Measurements from ENCODE around the gene RHCE. TPM values are rescaled to one million over a fixed set of nuclear protein-coding genes. Genes with fewer than 3 reads are reported as not detected.
A peak's percentile ranks its signal among the peaks of the same experiment; 100 is the strongest.
"Not testable (repeated sequence)": the region's sequence is repeated elsewhere in the genome, so short reads cannot be mapped to it uniquely, and the experiment has no call there.

Gene RHCE
- polyA plus RNA-seq, 3 donors = 0.47 TPM; not detected in 2

DNA sequence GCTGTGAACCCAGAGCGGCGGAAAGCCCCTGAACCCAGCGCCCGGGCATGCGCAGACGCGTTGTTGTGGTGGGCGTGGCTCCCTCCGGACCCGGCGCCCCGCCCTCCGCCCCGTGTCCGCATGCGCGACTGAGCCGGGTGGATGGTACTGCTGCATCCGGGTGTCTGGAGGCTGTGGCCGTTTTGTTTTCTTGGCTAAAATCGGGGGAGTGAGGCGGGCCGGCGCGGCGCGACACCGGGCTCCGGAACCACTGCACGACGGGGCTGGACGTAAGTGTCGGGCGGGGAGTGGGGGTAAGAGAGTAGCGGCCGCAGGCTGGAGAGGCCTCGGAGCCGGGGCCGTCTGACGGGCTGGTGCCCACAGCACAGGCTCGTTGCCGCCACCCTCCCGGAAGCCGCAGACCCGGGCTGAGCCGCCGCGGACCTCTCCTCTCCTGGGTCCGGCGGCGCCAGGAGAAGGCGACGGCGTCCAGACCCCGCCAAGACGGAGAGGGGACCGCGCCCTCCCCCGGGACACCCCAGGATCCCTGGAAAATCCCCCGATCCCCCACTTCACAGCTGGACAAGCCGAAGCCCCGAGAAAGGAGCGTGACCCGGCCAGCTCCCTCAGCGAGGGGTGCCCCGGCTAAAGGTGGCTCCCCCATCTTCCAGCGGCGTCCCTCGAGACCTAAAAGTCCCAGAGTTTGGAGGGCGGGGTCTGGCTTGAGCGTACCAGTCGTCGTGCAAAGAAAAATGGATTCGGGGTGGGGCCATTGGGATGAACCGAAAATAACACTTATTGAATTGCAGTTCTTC is 82.2 kb downstream of the RHCE start, which contains the start of gene TMEM50A:
TSS of gene TMEM50A (plus strand) at position 147 of the 794 bp plus-strand sequence. CDS start 2,153 bp downstream, outside the sequence.
- TF ChIP-seq, protein P1, sequence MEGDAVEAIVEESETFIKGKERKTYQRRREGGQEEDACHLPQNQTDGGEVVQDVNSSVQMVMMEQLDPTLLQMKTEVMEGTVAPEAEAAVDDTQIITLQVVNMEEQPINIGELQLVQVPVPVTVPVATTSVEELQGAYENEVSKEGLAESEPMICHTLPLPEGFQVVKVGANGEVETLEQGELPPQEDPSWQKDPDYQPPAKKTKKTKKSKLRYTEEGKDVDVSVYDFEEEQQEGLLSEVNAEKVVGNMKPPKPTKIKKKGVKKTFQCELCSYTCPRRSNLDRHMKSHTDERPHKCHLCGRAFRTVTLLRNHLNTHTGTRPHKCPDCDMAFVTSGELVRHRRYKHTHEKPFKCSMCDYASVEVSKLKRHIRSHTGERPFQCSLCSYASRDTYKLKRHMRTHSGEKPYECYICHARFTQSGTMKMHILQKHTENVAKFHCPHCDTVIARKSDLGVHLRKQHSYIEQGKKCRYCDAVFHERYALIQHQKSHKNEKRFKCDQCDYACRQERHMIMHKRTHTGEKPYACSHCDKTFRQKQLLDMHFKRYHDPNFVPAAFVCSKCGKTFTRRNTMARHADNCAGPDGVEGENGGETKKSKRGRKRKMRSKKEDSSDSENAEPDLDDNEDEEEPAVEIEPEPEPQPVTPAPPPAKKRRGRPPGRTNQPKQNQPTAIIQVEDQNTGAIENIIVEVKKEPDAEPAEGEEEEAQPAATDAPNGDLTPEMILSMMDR (IDR thresholded peaks at IDR 0.05) = no peak
- peaks cover 43% of the 10 kb centered on the region for H4K20me1 ChIP-seq (ENCODE audit: insufficient read depth, low read length)
- H3K4me1 ChIP-seq (ENCODE audit: control insufficient read depth in 1 of 2, insufficient read depth in 2 of 2, low read length in 2 of 2) = peaks cover 12 to 21% of the 10 kb centered on the region in 2 donors
- no peaks in the 10 kb centered on the region for H3K27me3 ChIP-seq (ENCODE audit: control insufficient read depth in 2 of 2, insufficient read depth in 2 of 2, low read length in 2 of 2)
- no peaks in the 10 kb centered on the region for H3K9me3 ChIP-seq (replicated peaks in 1 of 2; ENCODE audit: control insufficient read depth in 1 of 2, insufficient read depth in 1 of 2, low read length in 2 of 2)
- Mint-ChIP-seq H3K9me3 (no peaks in the 10 kb centered on the region), H3K36me3 (peaks cover 17 to 34% of the 10 kb centered on the region in 2 donors), H3K27ac (peak within 1 kb of the TSS; percentile 91 to 98 (median 95)), H3K4me3 (peak within 1 kb of the TSS; percentile 95 to 99), H3K4me1 (peaks cover 24% of the 10 kb centered on the region), H3K27me3 (ENCODE audit: low read depth in 3 of 3) (no peaks in the 10 kb centered on the region)
- H3K79me2 ChIP-seq (ENCODE audit: insufficient read depth, low read length) = peaks cover 56% of the 10 kb centered on the region
- peak within 1 kb of the TSS; percentile 89 for H2AFZ ChIP-seq (ENCODE audit: insufficient read depth, low read depth, low read length, poor library complexity, severe bottlenecking)
- H3K4me2 ChIP-seq (replicated peaks; ENCODE audit: extremely low read depth, low read length, poor library complexity, severe bottlenecking) = peak within 1 kb of the TSS; percentile 89
- peak within 1 kb of the TSS; percentile 95 for H3K9ac ChIP-seq (ENCODE audit: insufficient read depth, low read length, poor library complexity, severe bottlenecking)
- intact Hi-C loops (cut with micrococcal nuclease) = loop anchor here in 1 of 2 donors (2.0 to 5.0 kb wide), 2 partner anchors 70 to 91 kb away; partner anchors contain the start of gene RSRP1
- WGBS (ENCODE audit: insufficient coverage) = under 1% methylated on average over 59 of the region's 75 CpGs
- peaks cover 4 to 11% of the 10 kb centered on the region in 2 donors for H3K36me3 ChIP-seq (replicated peaks in 1 of 2; ENCODE audit: control insufficient read depth in 1 of 2, insufficient read depth in 2 of 2, low read length in 2 of 2)
- H3K27ac ChIP-seq (ENCODE audit: low read depth in 1 of 2, low read length in 2 of 2) = peak within 1 kb of the TSS; percentile 97 to 99
- peak within 1 kb of the TSS; percentile 97 to 98 (median 98) for H3K4me3 ChIP-seq (replicated peaks in 1 of 3; ENCODE audit: low read depth in 2 of 3, low read length in 3 of 3)
- DNase-seq = peak; percentile 74 to 85 (median 84)

- H3K4me1 Mint-ChIP-seq = peaks cover 25% of the 10 kb centered on the region
- not testable (repeated sequence) for H3K9me3 ChIP-seq (replicated peaks in 1 of 2; ENCODE audit: control insufficient read depth in 1 of 2, insufficient read depth in 1 of 2, low read length in 2 of 2); H2AFZ ChIP-seq (ENCODE audit: insufficient read depth, low read depth, low read length, poor library complexity, severe bottlenecking); DNase-seq; H3K36me3 ChIP-seq (replicated peaks in 1 of 2; ENCODE audit: control insufficient read depth in 1 of 2, insufficient read depth in 2 of 2, low read length in 2 of 2); H3K9me3 Mint-ChIP-seq; H3K4me2 ChIP-seq (replicated peaks; ENCODE audit: extremely low read depth, low read length, poor library complexity, severe bottlenecking); H3K27me3 ChIP-seq (ENCODE audit: control insufficient read depth in 2 of 2, insufficient read depth in 2 of 2, low read length in 2 of 2); H3K27me3 Mint-ChIP-seq (ENCODE audit: low read depth in 3 of 3)
- peaks cover 18 to 34% of the 10 kb centered on the region in 2 donors for H3K36me3 Mint-ChIP-seq
- peak overlapping the region; percentile 97 to 99 for H3K27ac ChIP-seq (ENCODE audit: low read depth in 1 of 2, low read length in 2 of 2)
- H4K20me1 ChIP-seq (ENCODE audit: insufficient read depth, low read length) = peaks cover 36% of the 10 kb centered on the region
- H3K79me2 ChIP-seq (ENCODE audit: insufficient read depth, low read length) = peaks cover 49% of the 10 kb centered on the region
- peak overlapping the region; percentile 69 to 88 for H3K4me3 Mint-ChIP-seq
- intact Hi-C loops (cut with micrococcal nuclease) = loop anchor here in 1 of 2 donors (2.0 to 5.0 kb wide), 2 partner anchors 69 to 90 kb away; partner anchors contain the start of gene RSRP1
- WGBS (ENCODE audit: insufficient coverage) = 0% methylated on average over 3 of the region's 39 CpGs
- H3K27ac Mint-ChIP-seq = peak overlapping the region; percentile 70 to 98 (median 91)
- peak overlapping the region; percentile 95 for H3K9ac ChIP-seq (ENCODE audit: insufficient read depth, low read length, poor library complexity, severe bottlenecking)
- peaks cover 12 to 21% of the 10 kb centered on the region in 2 donors for H3K4me1 ChIP-seq (ENCODE audit: control insufficient read depth in 1 of 2, insufficient read depth in 2 of 2, low read length in 2 of 2)
- peak overlapping the region; percentile 87 to 98 (median 97) for H3K4me3 ChIP-seq (replicated peaks in 1 of 3; ENCODE audit: low read depth in 2 of 3, low read length in 3 of 3)
Observed at GRCh38 chr1:25337483-25338187, 83.0 kb downstream of the RHCE start.

- H3K36me3 Mint-ChIP-seq = peaks cover 18 to 33% of the 10 kb centered on the region in 2 donors
- no CpG with 5 or more reads among the region's 29 CpGs for WGBS (ENCODE audit: insufficient coverage)
- peak overlapping the region; percentile 78 for H3K4me2 ChIP-seq (replicated peaks; ENCODE audit: extremely low read depth, low read length, poor library complexity, severe bottlenecking)
- not testable (repeated sequence) for H3K27me3 Mint-ChIP-seq (ENCODE audit: low read depth in 3 of 3); H3K27me3 ChIP-seq (ENCODE audit: control insufficient read depth in 2 of 2, insufficient read depth in 2 of 2, low read length in 2 of 2); DNase-seq; H3K9me3 Mint-ChIP-seq; H3K36me3 ChIP-seq (replicated peaks in 1 of 2; ENCODE audit: control insufficient read depth in 1 of 2, insufficient read depth in 2 of 2, low read length in 2 of 2); H2AFZ ChIP-seq (ENCODE audit: insufficient read depth, low read depth, low read length, poor library complexity, severe bottlenecking); H3K9me3 ChIP-seq (replicated peaks in 1 of 2; ENCODE audit: control insufficient read depth in 1 of 2, insufficient read depth in 1 of 2, low read length in 2 of 2)
- peaks cover 12 to 21% of the 10 kb centered on the region in 2 donors for H3K4me1 ChIP-seq (ENCODE audit: control insufficient read depth in 1 of 2, insufficient read depth in 2 of 2, low read length in 2 of 2)
- H3K79me2 ChIP-seq (ENCODE audit: insufficient read depth, low read length) = peaks cover 42% of the 10 kb centered on the region
- intact Hi-C loops (cut with micrococcal nuclease) = loop anchor here in 1 of 2 donors (5.0 kb wide), 1 partner anchor 90 kb away; the partner anchor contains the start of gene RSRP1
- H3K4me3 Mint-ChIP-seq = peak overlapping the region; percentile 95 to 99
- H3K27ac Mint-ChIP-seq = peak overlapping the region in 6 of 7 donors; percentile 83 to 94 (median 88)
- peak overlapping the region in 1 of 2 donors; percentile 77 for H3K27ac ChIP-seq (ENCODE audit: low read depth in 1 of 2, low read length in 2 of 2)
- H3K9ac ChIP-seq (ENCODE audit: insufficient read depth, low read length, poor library complexity, severe bottlenecking) = peak overlapping the region; percentile 65
- H3K4me3 ChIP-seq (replicated peaks in 1 of 3; ENCODE audit: low read depth in 2 of 3, low read length in 3 of 3) = peak overlapping the region; percentile 64 to 98 (median 98)
- peaks cover 24% of the 10 kb centered on the region for H3K4me1 Mint-ChIP-seq
- H4K20me1 ChIP-seq (ENCODE audit: insufficient read depth, low read length) = peaks cover 29% of the 10 kb centered on the region
Observed at GRCh38 chr1:25336922-25337354, 83.7 kb downstream of the RHCE start.

All from CD14-positive monocyte (primary cell).